ENCODE measurements around the gene UBE3B.
"Not testable (repeated sequence)": the region's sequence is repeated elsewhere in the genome, so short reads cannot be mapped to it uniquely, and the experiment has no call there.

DNA sequence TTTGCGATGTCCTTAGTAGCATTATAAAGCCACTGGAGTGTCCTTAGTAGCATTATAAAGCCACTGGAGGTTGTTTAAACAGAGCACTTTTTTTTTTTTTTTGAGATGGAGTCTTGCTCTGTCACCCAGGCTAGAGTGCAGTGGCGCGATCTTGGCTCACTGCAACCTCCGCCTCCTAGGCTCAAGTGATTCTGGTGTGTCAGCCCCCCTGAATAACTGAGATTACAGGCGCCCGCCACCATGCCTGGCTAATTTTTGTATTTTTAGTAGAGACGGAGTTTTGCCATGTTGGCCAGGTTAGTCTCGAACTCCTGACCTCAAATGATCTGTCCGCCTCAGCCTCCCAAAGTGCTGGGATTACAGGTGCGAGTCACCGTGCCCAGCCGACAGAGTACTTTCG is 37.5 kb upstream of the UBE3B start:
- TF ChIP-seq, protein P1, sequence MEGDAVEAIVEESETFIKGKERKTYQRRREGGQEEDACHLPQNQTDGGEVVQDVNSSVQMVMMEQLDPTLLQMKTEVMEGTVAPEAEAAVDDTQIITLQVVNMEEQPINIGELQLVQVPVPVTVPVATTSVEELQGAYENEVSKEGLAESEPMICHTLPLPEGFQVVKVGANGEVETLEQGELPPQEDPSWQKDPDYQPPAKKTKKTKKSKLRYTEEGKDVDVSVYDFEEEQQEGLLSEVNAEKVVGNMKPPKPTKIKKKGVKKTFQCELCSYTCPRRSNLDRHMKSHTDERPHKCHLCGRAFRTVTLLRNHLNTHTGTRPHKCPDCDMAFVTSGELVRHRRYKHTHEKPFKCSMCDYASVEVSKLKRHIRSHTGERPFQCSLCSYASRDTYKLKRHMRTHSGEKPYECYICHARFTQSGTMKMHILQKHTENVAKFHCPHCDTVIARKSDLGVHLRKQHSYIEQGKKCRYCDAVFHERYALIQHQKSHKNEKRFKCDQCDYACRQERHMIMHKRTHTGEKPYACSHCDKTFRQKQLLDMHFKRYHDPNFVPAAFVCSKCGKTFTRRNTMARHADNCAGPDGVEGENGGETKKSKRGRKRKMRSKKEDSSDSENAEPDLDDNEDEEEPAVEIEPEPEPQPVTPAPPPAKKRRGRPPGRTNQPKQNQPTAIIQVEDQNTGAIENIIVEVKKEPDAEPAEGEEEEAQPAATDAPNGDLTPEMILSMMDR (IDR thresholded peaks at IDR 0.05) = not testable (repeated sequence)
- TF ChIP-seq POLR2A, EP300, POLR2AphosphoS5 (IDR thresholded peaks at IDR 0.05): not testable (repeated sequence)
